ENCODE results near the gene NAAA.

- TF ChIP-seq CTCF (IDR thresholded peaks at IDR 0.05; ENCODE audit: low read depth, low read length), result no peak
- TF ChIP-seq EZH2phosphoT487 (IDR thresholded peaks at IDR 0.05; ENCODE audit: low read depth), result no peak
Measured at GRCh38 chr4:75930152-75930551, 10.7 kb downstream of the NAAA start.
